Measurements from ENCODE around the gene NRP1.

NRP1 gene

GRCh38 chr10:33270971-33271370 lies 63.5 kb downstream of the NRP1 start:
- Histone ChIP-seq H4K8ac (ENCODE audit: low read depth, low read length) (no peak overlapping the region), H2BK15ac (ENCODE audit: low read length) (no peak overlapping the region), H3K23ac (ENCODE audit: low read depth, low read length, poor library complexity) (no peak overlapping the region), H3K14ac (ENCODE audit: low read length) (no peak overlapping the region), H2BK5ac (ENCODE audit: low read length) (no peak overlapping the region), H3K9ac (ENCODE audit: low read depth, low read length, poor library complexity) (no peak overlapping the region), H3K9me3 (replicated peaks in 1 of 2; ENCODE audit: control insufficient read depth in 2 of 2, insufficient read depth in 1 of 2, low read depth in 1 of 2, low read length in 2 of 2) (no peaks in the 10 kb centered on the region), H2AK5ac (ENCODE audit: low read depth, low read length) (no peak overlapping the region), H3K36me3 (replicated peaks in 1 of 2; ENCODE audit: control insufficient read depth in 2 of 2, insufficient read depth in 2 of 2, low read length in 2 of 2) (peaks cover 2 to 67% of the 10 kb centered on the region in 2 donors), H3K4me3 (ENCODE audit: low read length in 2 of 2) (no peak overlapping the region), H3K27me3 (ENCODE audit: control insufficient read depth in 3 of 3, insufficient read depth in 3 of 3, low read depth in 1 of 3, low read length in 3 of 3) (no peaks in the 10 kb centered on the region), H3K4ac (ENCODE audit: low read length) (no peak overlapping the region), H2BK120ac (ENCODE audit: low read depth, low read length) (no peak overlapping the region), H4K91ac (ENCODE audit: low read depth, low read length, poor library complexity) (no peak overlapping the region), H2BK12ac (ENCODE audit: low read length) (no peak overlapping the region), H3K4me2 (ENCODE audit: insufficient read depth, low read length, poor library complexity, severe bottlenecking) (no peak overlapping the region), H3K18ac (ENCODE audit: low read length) (no peak overlapping the region), H3K79me1 (ENCODE audit: low read depth, low read length) (no peaks in the 10 kb centered on the region), H3K4me1 (ENCODE audit: control insufficient read depth in 2 of 2, insufficient read depth in 1 of 2, low read depth in 1 of 2, low read length in 2 of 2) (peaks cover 14 to 39% of the 10 kb centered on the region in 2 donors), H2AFZ (ENCODE audit: low read length) (no peak overlapping the region), H3K27ac (replicated peaks; ENCODE audit: low read length) (no peak overlapping the region)
- no peak for DNase-seq (ENCODE audit: low spot score)
- WGBS, 2 donors (ENCODE audit: extremely low coverage in 2 of 2, insufficient read length in 2 of 2, insufficient replicate concordance in 1 of 2), result no CpG with 5 or more reads among the region's 1 CpG

- peaks cover 2 to 82% of the 10 kb centered on the region in 2 donors for H3K36me3 ChIP-seq (replicated peaks in 1 of 2; ENCODE audit: control insufficient read depth in 2 of 2, insufficient read depth in 2 of 2, low read length in 2 of 2)
- H3K4ac ChIP-seq (ENCODE audit: low read length), result no peak overlapping the region
- H3K18ac ChIP-seq (ENCODE audit: low read length), result no peak overlapping the region
- H3K4me2 ChIP-seq (ENCODE audit: insufficient read depth, low read length, poor library complexity, severe bottlenecking), result no peak overlapping the region
- H4K91ac ChIP-seq (ENCODE audit: low read depth, low read length, poor library complexity), result no peak overlapping the region
- no peaks in the 10 kb centered on the region for H3K79me1 ChIP-seq (ENCODE audit: low read depth, low read length)
- no peak overlapping the region for H2BK120ac ChIP-seq (ENCODE audit: low read depth, low read length)
- no peak overlapping the region for H3K9ac ChIP-seq (ENCODE audit: low read depth, low read length, poor library complexity)
- no peak overlapping the region for H3K27ac ChIP-seq (replicated peaks; ENCODE audit: low read length)
- H3K4me3 ChIP-seq (ENCODE audit: low read length in 2 of 2), result no peak overlapping the region
- H2AK5ac ChIP-seq (ENCODE audit: low read depth, low read length), result no peak overlapping the region
- no peak overlapping the region for H4K8ac ChIP-seq (ENCODE audit: low read depth, low read length)
- no peak overlapping the region for H3K23ac ChIP-seq (ENCODE audit: low read depth, low read length, poor library complexity)
- no peak overlapping the region for H2AFZ ChIP-seq (ENCODE audit: low read length)
- WGBS, 2 donors (ENCODE audit: extremely low coverage in 2 of 2, insufficient read length in 2 of 2, insufficient replicate concordance in 1 of 2), result no CpG with 5 or more reads among the region's 5 CpGs
- H3K27me3 ChIP-seq (ENCODE audit: control insufficient read depth in 3 of 3, insufficient read depth in 3 of 3, low read depth in 1 of 3, low read length in 3 of 3), result no peaks in the 10 kb centered on the region
- DNase-seq (ENCODE audit: low spot score), result no peak
- no peaks in the 10 kb centered on the region for H3K9me3 ChIP-seq (replicated peaks in 1 of 2; ENCODE audit: control insufficient read depth in 2 of 2, insufficient read depth in 1 of 2, low read depth in 1 of 2, low read length in 2 of 2)
- no peak overlapping the region for H3K14ac ChIP-seq (ENCODE audit: low read length)
- no peak overlapping the region for H2BK12ac ChIP-seq (ENCODE audit: low read length)
- H2BK5ac ChIP-seq (ENCODE audit: low read length), result no peak overlapping the region
- H3K4me1 ChIP-seq (ENCODE audit: control insufficient read depth in 2 of 2, insufficient read depth in 1 of 2, low read depth in 1 of 2, low read length in 2 of 2), result peaks cover 5 to 22% of the 10 kb centered on the region in 2 donors
- H2BK15ac ChIP-seq (ENCODE audit: low read length), result no peak overlapping the region
Measured at GRCh38 chr10:33267708-33268107, 66.8 kb downstream of the NRP1 start.

GRCh38 chr10:33265621-33266020 lies 68.8 kb downstream of the NRP1 start:
- H3K27ac ChIP-seq (replicated peaks; ENCODE audit: low read length), result no peak overlapping the region
- no peak overlapping the region for H4K8ac ChIP-seq (ENCODE audit: low read depth, low read length)
- no peak overlapping the region for H3K14ac ChIP-seq (ENCODE audit: low read length)

GRCh38 chr10:33263453-33263852 lies 71.0 kb downstream of the NRP1 start:
- Histone ChIP-seq H3K27me3 (ENCODE audit: control insufficient read depth in 3 of 3, insufficient read depth in 3 of 3, low read depth in 1 of 3, low read length in 3 of 3) (no peaks in the 10 kb centered on the region), H2BK12ac (ENCODE audit: low read length) (no peak overlapping the region), H2BK120ac (ENCODE audit: low read depth, low read length) (no peak overlapping the region), H2BK5ac (ENCODE audit: low read length) (no peak overlapping the region), H2AK5ac (ENCODE audit: low read depth, low read length) (no peak overlapping the region), H4K8ac (ENCODE audit: low read depth, low read length) (no peak overlapping the region), H4K91ac (ENCODE audit: low read depth, low read length, poor library complexity) (no peak overlapping the region), H3K18ac (ENCODE audit: low read length) (no peak overlapping the region), H3K14ac (ENCODE audit: low read length) (no peak overlapping the region), H3K23ac (ENCODE audit: low read depth, low read length, poor library complexity) (no peak overlapping the region), H2BK15ac (ENCODE audit: low read length) (no peak overlapping the region), H3K27ac (replicated peaks; ENCODE audit: low read length) (no peak overlapping the region), H3K4me2 (ENCODE audit: insufficient read depth, low read length, poor library complexity, severe bottlenecking) (no peak overlapping the region), H3K4ac (ENCODE audit: low read length) (no peak overlapping the region), H3K9me3 (replicated peaks in 1 of 2; ENCODE audit: control insufficient read depth in 2 of 2, insufficient read depth in 1 of 2, low read depth in 1 of 2, low read length in 2 of 2) (no peaks in the 10 kb centered on the region), H2AFZ (ENCODE audit: low read length) (no peak overlapping the region), H3K36me3 (replicated peaks in 1 of 2; ENCODE audit: control insufficient read depth in 2 of 2, insufficient read depth in 2 of 2, low read length in 2 of 2) (peaks cover 0 to 97% of the 10 kb centered on the region in 2 donors), H3K4me1 (ENCODE audit: control insufficient read depth in 2 of 2, insufficient read depth in 1 of 2, low read depth in 1 of 2, low read length in 2 of 2) (peaks cover 1 to 7% of the 10 kb centered on the region in 2 donors), H3K4me3 (ENCODE audit: low read length in 2 of 2) (no peak overlapping the region), H3K9ac (ENCODE audit: low read depth, low read length, poor library complexity) (no peak overlapping the region), H3K79me1 (ENCODE audit: low read depth, low read length) (no peaks in the 10 kb centered on the region)
- WGBS, 2 donors (ENCODE audit: extremely low coverage in 2 of 2, insufficient read length in 2 of 2, insufficient replicate concordance in 1 of 2), result no CpG with 5 or more reads among the region's 4 CpGs
- no peak for DNase-seq (ENCODE audit: low spot score)

More at GRCh38 chr10:33265621-33266020, 68.8 kb downstream of the NRP1 start:
- no peak overlapping the region for H2AK5ac ChIP-seq (ENCODE audit: low read depth, low read length)
- no peak overlapping the region for H3K4ac ChIP-seq (ENCODE audit: low read length)
- DNase-seq (ENCODE audit: low spot score), result no peak
- peaks cover 0 to 2% of the 10 kb centered on the region in 2 donors for H3K4me1 ChIP-seq (ENCODE audit: control insufficient read depth in 2 of 2, insufficient read depth in 1 of 2, low read depth in 1 of 2, low read length in 2 of 2)
- H2BK15ac ChIP-seq (ENCODE audit: low read length), result no peak overlapping the region
- H2BK120ac ChIP-seq (ENCODE audit: low read depth, low read length), result no peak overlapping the region
- H3K9ac ChIP-seq (ENCODE audit: low read depth, low read length, poor library complexity), result no peak overlapping the region
- no CpG with 5 or more reads among the region's 4 CpGs for WGBS, 2 donors (ENCODE audit: extremely low coverage in 2 of 2, insufficient read length in 2 of 2, insufficient replicate concordance in 1 of 2)
- H3K4me3 ChIP-seq (ENCODE audit: low read length in 2 of 2), result no peak overlapping the region
- H2BK5ac ChIP-seq (ENCODE audit: low read length), result no peak overlapping the region
- H2AFZ ChIP-seq (ENCODE audit: low read length), result no peak overlapping the region
- H2BK12ac ChIP-seq (ENCODE audit: low read length), result no peak overlapping the region
- H4K91ac ChIP-seq (ENCODE audit: low read depth, low read length, poor library complexity), result no peak overlapping the region
- no peaks in the 10 kb centered on the region for H3K79me1 ChIP-seq (ENCODE audit: low read depth, low read length)
- H3K18ac ChIP-seq (ENCODE audit: low read length), result no peak overlapping the region
- no peaks in the 10 kb centered on the region for H3K27me3 ChIP-seq (ENCODE audit: control insufficient read depth in 3 of 3, insufficient read depth in 3 of 3, low read depth in 1 of 3, low read length in 3 of 3)
- H3K23ac ChIP-seq (ENCODE audit: low read depth, low read length, poor library complexity), result no peak overlapping the region
- no peak overlapping the region for H3K4me2 ChIP-seq (ENCODE audit: insufficient read depth, low read length, poor library complexity, severe bottlenecking)
- H3K36me3 ChIP-seq (replicated peaks in 1 of 2; ENCODE audit: control insufficient read depth in 2 of 2, insufficient read depth in 2 of 2, low read length in 2 of 2), result peaks cover 2 to 97% of the 10 kb centered on the region in 2 donors
- no peaks in the 10 kb centered on the region for H3K9me3 ChIP-seq (replicated peaks in 1 of 2; ENCODE audit: control insufficient read depth in 2 of 2, insufficient read depth in 1 of 2, low read depth in 1 of 2, low read length in 2 of 2)

Measured in neuronal stem cell (in vitro differentiated cells).